Endothelial cell of umbilical vein (primary cell): ENCODE measurements around the gene JPH2.

ENCODE experiments used
- CTCF ChIP-seq, 2 donors: IDR thresholded peaks; 1 replicate in 1 of 2; 2 replicates in 1 of 2; pipeline ENCODE4 v1.5.1; 2011; ENCODE audit warnings: low read length in 2 of 2, mild to moderate bottlenecking in 2 of 2, moderate library complexity in 2 of 2, control low read depth in 1 of 2, inconsistent platforms in 1 of 2, low read depth in 1 of 2; ENCODE audit not compliant: insufficient read depth in 1 of 2; ENCODE audit errors: extremely low read depth in 1 of 2
- EZH2 ChIP-seq: IDR thresholded peaks from 2 replicates; pipeline ENCODE4 v1.6.1; 2012; ENCODE audit warnings: borderline replicate concordance, low read depth, mild to moderate bottlenecking, moderate library complexity, low read length, inconsistent platforms; ENCODE audit not compliant: severe bottlenecking
- FOS ChIP-seq: IDR thresholded peaks from 2 replicates; pipeline ENCODE4 v1.6.1; 2011; ENCODE audit warnings: mild to moderate bottlenecking, low read length, moderate library complexity, borderline replicate concordance; ENCODE audit not compliant: insufficient read depth
- GATA2 ChIP-seq: IDR thresholded peaks from 2 replicates; pipeline ENCODE4 v1.7.0; 2011; ENCODE audit warnings: low read depth, mild to moderate bottlenecking, moderate library complexity, mixed read lengths, low read length; ENCODE audit not compliant: insufficient read length, insufficient read depth
- JUN ChIP-seq: IDR thresholded peaks from 2 replicates; pipeline ENCODE4 v1.6.1; 2011; ENCODE audit warnings: borderline replicate concordance, low read depth; ENCODE audit not compliant: insufficient read length, insufficient read depth
- MYC ChIP-seq: IDR thresholded peaks from one replicate; pipeline ENCODE4 v1.6.1; 2011; ENCODE audit warnings: mild to moderate bottlenecking, low read depth, low read length
- POLR2A ChIP-seq: IDR thresholded peaks from 2 replicates; pipeline ENCODE4 v1.6.1; 2012; ENCODE audit warnings: low read depth, mild to moderate bottlenecking, control low read depth, low read length
- POLR2AphosphoS5 ChIP-seq: IDR thresholded peaks from 2 replicates; pipeline ENCODE4 v1.6.1; 2012; ENCODE audit warnings: low read depth, mild to moderate bottlenecking, control low read depth, low read length, moderate library complexity; ENCODE audit not compliant: insufficient read depth
- TF ChIP-seq, protein P1 (sequence below): IDR thresholded peaks from 2 replicates; pipeline ENCODE4 v1.6.1; 2011; ENCODE audit not compliant: insufficient read depth, insufficient read length

- TF ChIP-seq CTCF (IDR thresholded peaks at IDR 0.05; ENCODE audit: extremely low read depth in 1 of 2, insufficient read depth in 1 of 2, low read depth in 1 of 2, low read length in 2 of 2) (no peak), POLR2A (no peak), POLR2AphosphoS5 (no peak), EZH2 (no peak), JUN (no peak), FOS (no peak), GATA2 (no peak), MYC (no peak)
- TF ChIP-seq, protein P1, sequence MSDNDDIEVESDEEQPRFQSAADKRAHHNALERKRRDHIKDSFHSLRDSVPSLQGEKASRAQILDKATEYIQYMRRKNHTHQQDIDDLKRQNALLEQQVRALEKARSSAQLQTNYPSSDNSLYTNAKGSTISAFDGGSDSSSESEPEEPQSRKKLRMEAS = no peak
These were observed 19.1 kb upstream of the JPH2 start for GRCh38 chr20:44206132-44206531.
